H9 (cell line): ENCODE data around the gene ZNF80. TPM values are rescaled to one million over a fixed set of nuclear protein-coding genes. Genes with fewer than 3 reads are reported as not detected.

ENCODE experiments used
- DNase-seq: peaks from one replicate; pipeline ENCODE4 v3.0.0-alpha.2; 2017
- H2AFZ ChIP-seq: one replicate; pipeline ENCODE4 v1.6.1; 2013; ENCODE audit warnings: mild to moderate bottlenecking, low read length, control low read depth, moderate library complexity
- H2AK5ac ChIP-seq: 2 replicates; pipeline ENCODE4 v1.6.1; 2013; ENCODE audit warnings: low read length, control low read depth, mixed read lengths; ENCODE audit not compliant: insufficient read length
- H2BK120ac ChIP-seq: one replicate; pipeline ENCODE4 v1.6.1; 2013; ENCODE audit warnings: low read depth, mild to moderate bottlenecking, low read length, control low read depth, inconsistent platforms; ENCODE audit not compliant: poor library complexity, severe bottlenecking
- H2BK12ac ChIP-seq: 2 replicates; pipeline ENCODE4 v1.6.1; 2013; ENCODE audit warnings: low read length, control low read depth, mixed read lengths, low read depth; ENCODE audit not compliant: insufficient read length
- H2BK15ac ChIP-seq: 2 replicates; pipeline ENCODE4 v1.6.1; 2013; ENCODE audit warnings: low read depth, low read length, control low read depth
- H2BK20ac ChIP-seq: one replicate; pipeline ENCODE4 v1.6.1; 2013; ENCODE audit warnings: low read depth, mild to moderate bottlenecking, low read length, control low read depth, inconsistent platforms; ENCODE audit not compliant: poor library complexity, severe bottlenecking
- H2BK5ac ChIP-seq: 2 replicates; pipeline ENCODE4 v1.6.1; 2013; ENCODE audit warnings: low read length, control low read depth, mixed read lengths; ENCODE audit not compliant: insufficient read length
- H3K14ac ChIP-seq: 2 replicates; pipeline ENCODE4 v1.6.1; 2013; ENCODE audit warnings: low read length, control low read depth; ENCODE audit not compliant: insufficient read depth
- H3K18ac ChIP-seq: 2 replicates; pipeline ENCODE4 v1.6.1; 2013; ENCODE audit warnings: low read depth, mild to moderate bottlenecking, mixed read lengths, low read length, control low read depth; ENCODE audit not compliant: insufficient read length
- H3K23ac ChIP-seq: 2 replicates; pipeline ENCODE4 v1.6.1; 2013; ENCODE audit warnings: low read length, control low read depth, mixed read lengths, low read depth; ENCODE audit not compliant: insufficient read length
- H3K23me2 ChIP-seq: 2 replicates; pipeline ENCODE4 v1.6.1; 2013; ENCODE audit warnings: low read depth, mild to moderate bottlenecking, mixed read lengths, low read length, control low read depth; ENCODE audit not compliant: insufficient read length, poor library complexity, severe bottlenecking
- H3K27ac ChIP-seq: 2 replicates; pipeline ENCODE4 v1.5.1; 2013; ENCODE audit warnings: low read length, control low read depth, mixed read lengths, low read depth; ENCODE audit not compliant: insufficient read length
- H3K27me3 ChIP-seq: 2 replicates; pipeline ENCODE4 v1.6.1; 2013; ENCODE audit warnings: low read length, control low read depth, inconsistent platforms; ENCODE audit not compliant: insufficient read depth
- H3K4ac ChIP-seq: 2 replicates; pipeline ENCODE4 v1.6.1; 2013; ENCODE audit warnings: low read depth, mild to moderate bottlenecking, control low read depth, inconsistent platforms, low read length, moderate library complexity
- H3K4me1 ChIP-seq: 2 replicates; pipeline ENCODE4 v1.6.1; 2013; ENCODE audit warnings: low read length, control low read depth, inconsistent platforms; ENCODE audit not compliant: insufficient read depth
- H3K4me2 ChIP-seq: 2 replicates; pipeline ENCODE4 v1.6.1; 2013; ENCODE audit warnings: low read length, control low read depth, mixed read lengths; ENCODE audit not compliant: insufficient read length, insufficient read depth
- H3K56ac ChIP-seq: 2 replicates; pipeline ENCODE4 v1.6.1; 2013; ENCODE audit warnings: low read depth, mild to moderate bottlenecking, mixed read lengths, low read length, control low read depth; ENCODE audit not compliant: insufficient read length
- H3K79me1 ChIP-seq: 2 replicates; pipeline ENCODE4 v1.6.1; 2013; ENCODE audit warnings: low read depth, mild to moderate bottlenecking, moderate library complexity, low read length, control low read depth, inconsistent platforms; ENCODE audit not compliant: insufficient read depth, poor library complexity, severe bottlenecking
- H3K79me2 ChIP-seq: 2 replicates; pipeline ENCODE4 v1.6.1; 2013; ENCODE audit warnings: low read length, control low read depth, inconsistent platforms; ENCODE audit not compliant: insufficient read depth
- H3K9ac ChIP-seq: 2 replicates; pipeline ENCODE4 v1.6.1; 2013; ENCODE audit warnings: low read length, control low read depth, mixed read lengths; ENCODE audit not compliant: insufficient read length; ENCODE audit errors: extremely low read depth
- H3K9me3 ChIP-seq: one replicate; pipeline ENCODE4 v1.6.1; 2013; ENCODE audit warnings: low read depth, low read length, inconsistent platforms; ENCODE audit not compliant: control insufficient read depth
- H3T11ph ChIP-seq: one replicate; pipeline ENCODE4 v1.6.1; 2013; ENCODE audit warnings: mild to moderate bottlenecking, low read length, control low read depth, inconsistent platforms
- H4K20me1 ChIP-seq: one replicate; pipeline ENCODE4 v1.6.1; 2013; ENCODE audit not compliant: control insufficient read depth, insufficient read length, insufficient read depth
- H4K5ac ChIP-seq: 2 replicates; pipeline ENCODE4 v1.6.1; 2013; ENCODE audit warnings: low read depth, mild to moderate bottlenecking, mixed read lengths, low read length, control low read depth; ENCODE audit not compliant: insufficient read length
- H4K8ac ChIP-seq: replicated peaks from 2 replicates; pipeline ENCODE4 v1.6.1; 2013; ENCODE audit warnings: low read length, control low read depth, mixed read lengths, low read depth; ENCODE audit not compliant: insufficient read length
- H4K91ac ChIP-seq: 2 replicates; pipeline ENCODE4 v1.6.1; 2013; ENCODE audit warnings: low read depth, mild to moderate bottlenecking, moderate library complexity, mixed read lengths, low read length, control low read depth; ENCODE audit not compliant: insufficient read length
- H3K27ac Mint-ChIP-seq, 3 experiments: 2 replicates in 2 of 3; 3 replicates in 1 of 3; pipeline ENCODE4 v1.8.0; 2020 to 2021; ENCODE audit warnings: mixed read lengths in 3 of 3, mild to moderate bottlenecking in 1 of 3, moderate library complexity in 1 of 3
- H3K27me3 Mint-ChIP-seq: 2 replicates; pipeline ENCODE4 v1.8.0; 2021; ENCODE audit warnings: low read depth, mild to moderate bottlenecking, moderate library complexity, mixed read lengths
- H3K36me3 Mint-ChIP-seq, 3 experiments: 2 replicates in 2 of 3; 3 replicates in 1 of 3; pipeline ENCODE4 v1.8.0; 2020 to 2021; ENCODE audit warnings: low read depth in 3 of 3, mixed read lengths in 3 of 3; ENCODE audit not compliant: insufficient read depth in 1 of 3
- H3K4me1 Mint-ChIP-seq, 2 experiments: 2 replicates each; pipeline ENCODE4 v1.8.0; 2020; ENCODE audit warnings: mixed read lengths in 2 of 2
- H3K4me3 Mint-ChIP-seq, 2 experiments: 2 replicates in 1 of 2; 3 replicates in 1 of 2; pipeline ENCODE4 v1.8.0; 2020 to 2021; ENCODE audit warnings: mild to moderate bottlenecking in 2 of 2, mixed read lengths in 2 of 2, moderate library complexity in 1 of 2
- H3K9me3 Mint-ChIP-seq, 2 experiments: 2 replicates in 1 of 2; 3 replicates in 1 of 2; pipeline ENCODE4 v1.8.0; 2020; ENCODE audit warnings: mild to moderate bottlenecking in 2 of 2, mixed read lengths in 2 of 2, moderate library complexity in 1 of 2
- CTCF ChIP-seq: fragments of 200-600 bp; sonication (generic); conservative IDR thresholded peaks from 3 replicates; pipeline ENCODE4 v1.8.0; 2021; ENCODE audit warnings: antibody characterized with exemption, mild to moderate bottlenecking
- WGBS: extraction: QIAGEN DNeasy Blood & Tissue Kit; methylation state at CpG from one replicate; pipeline ENCODE4 v1.1.7; 2013; ENCODE audit warnings: missing lambda C conversion rate, low lambda C conversion rate, mixed read lengths; ENCODE audit not compliant: insufficient read length; ENCODE audit errors: extremely low coverage; 5-methylcytosine and 5-hydroxymethylcytosine counted together
- total RNA-seq: library from RNA; stranded (reverse); gene quantifications from 2 replicates; pipeline ENCODE4 v1.2.1, GENCODE V29; 2021

Gene ZNF80
- total RNA-seq, 1 experiment from 2014 or later, result not detected

GRCh38 chr3:114218006-114218405 is 19.4 kb downstream of the ZNF80 start:
- Histone ChIP-seq H2BK120ac (no peak overlapping the region), H3K79me2 (no peaks in the 10 kb centered on the region), H3T11ph (no peak overlapping the region), H2AFZ (no peak overlapping the region), H3K9ac (no peak overlapping the region), H2BK15ac (no peak overlapping the region), H2BK5ac (no peak overlapping the region), H4K8ac (no peak overlapping the region), H3K4ac (no peak overlapping the region), H3K79me1 (no peaks in the 10 kb centered on the region), H3K4me2 (no peak overlapping the region), H2BK12ac (no peak overlapping the region), H4K91ac (no peak overlapping the region), H3K14ac (no peak overlapping the region), H2BK20ac (no peak overlapping the region), H3K27ac (no peak overlapping the region), H3K56ac (no peak overlapping the region), H2AK5ac (no peak overlapping the region), H4K5ac (no peak overlapping the region), H3K9me3 (no peaks in the 10 kb centered on the region), H3K4me1 (peaks cover 9% of the 10 kb centered on the region), H3K23me2 (no peaks in the 10 kb centered on the region), H4K20me1 (no peaks in the 10 kb centered on the region), H3K23ac (no peak overlapping the region), H3K27me3 (no peaks in the 10 kb centered on the region; the same call in 1 of the 2 replicates), H3K18ac (no peak overlapping the region)
- TF ChIP-seq CTCF, result no peak
- Mint-ChIP-seq H3K27me3 (no peaks in the 10 kb centered on the region; the same call in none of the 2 replicates), H3K9me3 (no peaks in the 10 kb centered on the region), H3K27ac (no peak overlapping the region), H3K36me3 (no peaks in the 10 kb centered on the region), H3K4me1 (peaks cover 6 to 10% of the 10 kb centered on the region in 2 experiments), H3K4me3 (no peak overlapping the region)
- DNase-seq, result no peak
- WGBS, result no CpG with 5 or more reads among the region's 3 CpGs
